Brain pericyte (primary cell): ENCODE measurements around the gene ELFN2.

Experiments used
- DNase-seq: peaks from one replicate; pipeline ENCODE4 v3.0.0-alpha.2; 2012; ENCODE audit warnings: low read depth, low spot score

The ELFN2 gene

GRCh38 chr22:37427711-37428635 lies 694 bp upstream of the ELFN2 start:
- no peak for DNase-seq

DNA sequence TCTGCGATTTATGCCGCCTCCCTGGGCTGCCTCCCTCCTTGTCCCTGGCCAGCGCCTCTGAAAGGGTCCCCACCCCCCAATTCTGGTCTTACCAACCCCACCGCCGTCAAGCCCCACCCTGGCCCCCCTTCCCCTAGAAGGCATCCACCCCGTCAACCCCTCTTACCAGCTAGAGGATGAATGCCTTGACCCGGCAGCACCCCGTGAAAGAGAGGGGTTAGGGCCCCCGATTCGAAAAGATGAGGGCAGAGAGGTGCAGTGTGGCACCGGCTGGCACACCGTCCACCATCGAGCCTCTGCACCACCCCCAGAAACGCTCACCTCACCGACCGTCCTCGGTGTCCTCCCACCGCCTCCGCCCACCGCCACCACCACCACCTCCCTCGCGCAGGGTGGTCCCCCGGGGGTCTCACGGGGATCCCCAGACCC lies 559 bp downstream of the ELFN2 start:
- no peak for DNase-seq

GRCh38 chr22:37425800-37426705 lies 1.2 kb downstream of the ELFN2 start:
- no peak for DNase-seq

DNA sequence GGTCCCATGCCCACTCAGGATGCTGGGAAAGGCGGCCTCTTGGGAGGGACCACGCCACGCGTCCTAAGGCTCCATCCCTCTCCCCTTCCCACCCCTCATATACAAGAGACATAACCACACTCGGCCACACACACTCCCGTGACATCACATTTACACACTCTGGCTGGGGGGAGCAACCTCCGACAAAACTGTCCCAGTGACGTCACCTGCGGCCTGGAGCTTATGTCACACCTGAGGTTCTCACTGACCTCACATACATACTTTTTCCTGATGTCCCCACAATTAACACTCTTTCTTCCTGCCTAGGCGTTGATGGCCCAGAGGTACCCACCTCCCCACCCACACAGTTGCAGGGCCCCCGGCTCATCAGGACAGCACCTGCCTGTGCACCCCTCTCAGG lies 1.9 kb downstream of the ELFN2 start:
- DNase-seq: no peak

- DNase-seq: no peak
Measured at GRCh38 chr22:37423283-37423682, 4.0 kb downstream of the ELFN2 start.

DNA sequence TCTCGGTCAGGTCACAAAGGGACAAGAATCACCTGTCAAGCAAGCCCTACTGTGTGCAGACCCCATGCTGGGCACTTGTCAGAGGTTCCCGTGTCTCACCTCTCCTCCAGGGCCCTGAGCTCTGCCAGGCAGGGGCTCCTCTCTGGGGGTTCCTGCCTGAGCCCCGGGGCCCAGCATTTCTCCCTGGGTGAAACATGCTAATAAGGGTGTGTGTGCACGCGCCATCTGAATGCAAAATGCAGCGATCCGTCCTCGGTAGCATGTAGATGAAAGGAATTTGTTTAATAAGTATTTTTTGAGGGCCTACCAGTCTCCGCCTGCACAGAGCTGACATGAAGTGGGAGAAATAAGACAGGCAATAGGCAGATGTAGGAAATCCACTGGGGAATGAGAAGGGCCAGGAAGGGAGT lies 5.8 kb downstream of the ELFN2 start:
- no peak for DNase-seq

DNA sequence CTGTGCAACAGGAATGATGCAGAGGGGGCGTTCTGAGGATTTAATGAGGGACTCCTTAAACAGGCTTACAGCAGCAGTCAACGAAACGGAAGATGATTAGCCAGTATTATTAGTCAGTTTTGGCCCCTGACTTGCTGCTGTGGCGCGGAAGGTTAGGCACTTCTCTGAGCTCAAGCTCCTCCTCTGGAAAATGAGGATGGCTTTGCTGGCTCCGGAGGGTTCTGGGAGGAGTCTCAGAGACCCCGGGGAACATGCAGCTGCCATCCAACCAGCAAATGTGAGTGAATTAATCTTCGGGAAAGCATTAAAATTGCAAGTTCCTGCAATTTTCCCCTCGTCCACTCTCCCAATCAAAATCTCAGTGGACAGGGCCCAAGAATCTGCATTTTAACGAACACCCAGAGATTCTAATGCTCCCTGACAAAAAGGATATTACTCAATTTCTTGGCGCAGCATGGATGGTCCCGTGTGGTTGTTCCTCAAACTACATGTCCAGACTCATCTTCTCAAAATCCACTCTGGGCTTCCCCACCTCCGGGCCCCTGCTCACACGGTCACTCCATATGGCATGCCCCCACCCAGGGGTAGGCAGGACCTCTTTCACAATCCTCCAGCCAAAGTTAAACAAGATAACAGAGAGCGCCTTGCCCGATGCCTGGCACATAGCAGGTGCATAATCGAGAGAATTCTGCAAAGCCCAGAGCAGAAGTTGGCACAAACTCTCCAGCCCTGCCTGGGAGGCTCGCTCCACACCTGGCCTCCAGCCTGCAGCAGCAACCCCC lies 6.4 kb downstream of the ELFN2 start:
- DNase-seq: no peak

DNA sequence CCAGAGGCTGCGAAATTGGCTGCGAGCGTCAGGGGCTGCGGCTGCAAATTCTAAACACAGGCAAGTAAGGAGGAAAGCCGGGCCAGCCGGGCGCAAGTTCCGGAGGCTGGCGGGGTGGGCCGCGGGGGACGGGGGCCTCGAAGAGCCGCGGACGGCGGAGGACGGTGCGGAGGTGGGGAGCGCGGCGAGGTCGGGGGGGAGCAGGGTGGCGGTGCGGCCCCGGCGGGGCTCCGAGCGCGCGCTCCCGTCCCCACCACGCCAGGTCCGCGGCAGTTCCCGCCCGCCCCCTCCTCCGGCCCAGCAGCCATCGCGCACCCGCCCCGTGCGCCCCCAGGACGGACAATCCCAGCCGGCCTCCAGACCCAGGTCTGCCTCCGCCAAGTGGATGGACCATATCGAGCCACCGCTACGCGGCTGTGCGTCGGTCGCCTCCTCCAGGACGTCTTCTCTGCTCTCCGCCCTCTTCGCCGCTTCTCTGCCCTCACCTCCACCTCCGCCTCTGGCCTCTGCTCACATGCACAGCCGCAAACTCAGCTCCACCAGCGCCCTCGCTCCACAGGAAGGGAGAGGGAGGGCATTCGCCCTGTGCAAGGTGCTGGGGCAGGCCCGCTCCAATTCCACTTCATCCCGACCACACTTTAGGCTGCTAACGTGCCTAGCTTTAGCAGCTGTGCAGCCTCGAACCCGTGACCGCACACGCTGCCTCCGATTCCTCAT lies 7.2 kb downstream of the ELFN2 start:
- no peak for DNase-seq

- no peak for DNase-seq
Measured at GRCh38 chr22:37419370-37419968, 7.8 kb downstream of the ELFN2 start.

DNA sequence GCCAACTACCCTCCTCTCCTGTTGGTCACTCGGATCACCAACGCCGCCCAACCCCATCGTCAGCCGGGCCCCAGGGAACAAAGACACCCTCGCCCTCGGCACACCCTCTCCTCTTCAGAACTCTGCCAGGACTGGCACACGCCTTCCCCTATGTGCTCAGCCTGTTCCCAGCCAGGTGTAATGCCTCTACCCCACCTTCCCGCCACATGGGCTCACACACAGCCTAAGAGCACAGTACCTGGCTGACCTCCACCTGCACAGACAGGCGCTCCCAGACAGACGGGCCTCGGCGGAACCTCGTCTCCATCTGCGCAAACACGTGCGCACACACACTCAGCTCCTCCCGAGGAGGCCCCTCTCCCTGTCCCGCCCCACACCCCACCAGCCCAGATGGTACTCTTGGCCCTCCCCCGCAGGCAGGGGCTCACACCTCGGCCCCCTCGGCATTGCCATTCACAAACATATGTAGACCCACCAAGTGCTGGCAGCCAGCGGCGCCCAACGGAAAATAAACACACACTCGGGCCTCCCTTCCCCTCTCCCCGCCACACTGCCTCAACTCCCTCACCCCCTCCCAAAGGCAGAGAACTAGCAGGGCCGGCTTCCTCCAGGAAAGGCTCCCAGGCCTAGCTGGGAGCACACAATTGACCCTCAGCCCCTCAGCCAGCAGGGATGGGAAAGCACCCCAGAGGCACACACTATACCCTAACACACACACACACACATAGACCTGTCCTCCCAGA lies 8.5 kb downstream of the ELFN2 start:
- no peak for DNase-seq

DNA sequence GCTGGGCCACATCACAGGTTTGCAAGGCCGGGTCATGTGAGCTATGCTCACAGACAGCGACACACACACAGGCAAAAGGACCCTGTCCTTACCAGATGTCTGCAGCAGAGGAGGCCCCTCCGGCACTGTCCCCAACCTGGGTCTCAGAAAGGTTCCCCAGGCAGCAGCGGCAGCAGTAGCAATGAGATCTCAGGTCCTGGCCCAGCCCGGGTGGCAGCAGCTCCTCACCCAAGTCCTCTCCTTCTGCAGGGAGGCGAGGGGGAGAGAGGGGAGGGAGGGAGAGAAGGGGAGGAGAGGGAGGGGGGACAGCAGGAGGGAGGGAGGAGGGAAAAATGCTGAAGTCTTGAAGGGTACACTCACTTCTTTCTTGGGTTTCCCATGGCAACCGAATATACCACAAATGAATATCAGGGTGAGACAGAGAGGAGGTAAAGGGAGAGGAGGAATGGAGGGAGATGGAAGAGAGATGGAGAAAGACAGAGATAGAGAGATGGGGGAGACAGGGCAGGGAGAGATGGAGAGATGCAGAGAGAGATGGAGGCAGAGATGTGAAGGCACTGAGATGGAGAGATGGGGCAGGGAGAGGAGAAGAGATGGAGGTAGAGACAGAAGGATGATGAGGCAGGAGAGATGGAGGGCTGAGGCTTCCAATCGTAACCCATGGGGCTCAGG lies 9.5 kb downstream of the ELFN2 start:
- DNase-seq: no peak

DNA sequence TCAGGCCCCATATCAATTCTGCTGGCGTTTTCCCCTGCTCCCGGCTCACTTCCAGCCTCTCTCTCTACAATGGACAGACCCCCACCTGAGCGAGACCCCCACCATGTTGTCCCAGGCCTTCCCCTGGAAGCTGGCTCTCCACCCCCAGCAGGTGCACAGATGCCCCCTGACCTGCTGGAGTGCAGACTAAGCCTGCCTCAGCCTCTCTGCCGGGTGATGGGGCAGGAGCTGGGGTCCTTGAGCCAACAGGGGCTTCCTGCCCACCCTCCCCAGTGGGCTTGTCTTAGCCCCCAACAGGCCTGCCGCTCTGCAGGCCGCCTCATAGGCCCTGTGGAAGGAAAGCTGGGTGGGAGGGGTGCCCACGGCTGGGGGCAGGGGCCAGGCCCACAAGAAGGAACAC lies 10.0 kb downstream of the ELFN2 start:
- no peak for DNase-seq

DNA sequence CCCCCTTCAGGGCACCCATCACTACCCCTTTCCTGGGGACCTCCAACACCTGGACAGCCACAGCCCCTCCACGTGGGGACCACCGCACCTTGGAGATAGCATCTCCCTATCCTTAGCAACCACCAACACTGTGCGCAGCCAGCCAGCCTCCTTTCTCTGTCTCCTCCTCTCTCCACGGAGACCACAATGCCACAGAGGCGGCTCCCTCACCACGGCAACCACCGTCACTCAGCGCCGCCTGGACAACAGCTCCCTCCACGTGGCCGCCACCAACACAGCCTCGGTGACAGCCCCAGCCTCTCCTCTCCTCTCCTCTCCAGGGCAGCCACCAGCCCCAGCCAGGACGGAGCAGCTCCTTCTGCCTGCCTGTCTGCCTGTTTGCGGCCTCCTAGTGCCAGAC lies 10.5 kb downstream of the ELFN2 start:
- DNase-seq: no peak

GRCh38 chr22:37416389-37416788 lies 10.9 kb downstream of the ELFN2 start:
- DNase-seq: no peak

- no peak for DNase-seq
Measured at GRCh38 chr22:37415210-37415609, 12.1 kb downstream of the ELFN2 start.

- DNase-seq: no peak
Measured at GRCh38 chr22:37414288-37414687, 13.0 kb downstream of the ELFN2 start.

DNA sequence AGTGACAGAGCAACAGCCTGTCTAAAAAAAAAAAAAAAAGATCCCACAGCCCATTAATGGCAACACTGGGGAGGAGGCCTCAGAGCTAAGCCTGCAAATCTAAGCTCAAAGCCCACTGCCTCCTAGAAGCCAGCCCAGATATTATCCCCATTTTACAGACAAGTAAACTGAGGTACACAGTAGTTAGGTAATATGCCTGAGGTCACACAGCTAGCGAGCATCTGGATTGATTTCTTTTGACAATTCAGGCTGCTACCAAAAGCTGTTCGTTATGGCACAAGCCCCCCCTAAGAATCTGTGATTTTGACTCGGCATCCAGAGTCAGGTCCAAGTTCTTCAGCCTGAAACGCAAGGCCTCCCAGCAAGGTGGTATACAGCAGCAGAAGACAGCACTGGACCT lies 13.7 kb downstream of the ELFN2 start:
- DNase-seq: no peak

GRCh38 chr22:37412495-37413250 lies 14.6 kb downstream of the ELFN2 start:
- DNase-seq: no peak

GRCh38 chr22:37411655-37412054 lies 15.6 kb downstream of the ELFN2 start:
- DNase-seq: no peak
